GM18873 (cell line): Measurements from ENCODE around the gene ZNF846.
"Not testable (repeated sequence)": the region's sequence is repeated elsewhere in the genome, so short reads cannot be mapped to it uniquely, and the experiment has no call there.

Source experiments
- ATAC-seq: cut with Tn5 transposase; IDR thresholded peaks from one replicate; pipeline ENCODE4 v1.9.1; 2021; ENCODE audit warnings: mild to moderate bottlenecking, moderate library complexity, moderate number of reproducible peaks; ENCODE audit not compliant: unreplicated experiment, low FRiP score

ZNF846 gene

DNA sequence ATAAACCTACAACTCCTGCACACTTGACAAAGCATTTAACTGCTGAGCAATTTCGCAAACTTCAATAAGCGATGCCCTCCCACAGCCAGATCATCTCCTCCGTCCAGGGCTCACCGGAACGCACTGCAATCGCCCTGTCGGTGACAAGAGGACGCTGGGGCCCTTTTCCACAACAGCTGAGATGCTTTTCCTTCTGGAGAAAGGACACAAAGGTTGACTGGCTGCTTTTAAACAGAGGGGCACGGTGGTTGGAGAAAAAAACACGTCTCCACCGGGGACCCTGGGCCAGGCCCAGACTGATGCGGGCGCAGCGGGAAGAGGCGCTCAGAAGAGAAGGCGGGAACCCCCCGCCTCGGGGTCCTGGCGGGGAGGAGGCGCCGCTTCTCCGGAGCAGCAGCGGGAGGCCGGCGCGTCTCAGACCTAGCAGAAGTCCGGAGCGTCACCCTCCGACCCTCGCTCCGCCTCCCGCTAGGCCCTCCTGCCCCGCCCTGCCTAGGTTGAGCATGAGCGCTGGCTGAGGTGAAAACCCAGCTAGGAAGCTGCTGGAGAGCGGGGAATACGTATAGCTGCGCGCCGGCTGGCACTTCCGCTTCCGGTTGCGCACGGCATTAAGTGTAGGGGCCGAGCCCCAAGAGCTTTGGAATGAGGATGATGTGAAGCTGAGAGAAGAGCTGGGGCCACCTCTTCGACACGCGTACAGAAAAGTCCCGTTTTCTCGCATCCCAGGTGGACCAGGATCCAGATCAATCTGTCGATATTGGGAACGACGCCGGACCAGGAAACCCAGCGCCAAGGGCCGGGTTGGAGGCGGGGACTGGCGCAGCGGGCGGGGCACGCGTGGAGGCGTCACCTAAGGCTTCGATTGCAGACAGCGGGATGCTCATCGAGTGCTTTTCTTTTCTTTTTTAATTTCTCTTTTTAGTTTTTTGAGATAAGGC, at the start of gene ZNF846:
Gene ZNF846 (minus strand): TSS at position 564 of the 938 bp plus-strand sequence. CDS start 3,788 bp downstream, outside the sequence.
- peak; percentile 93 for ATAC-seq

DNA sequence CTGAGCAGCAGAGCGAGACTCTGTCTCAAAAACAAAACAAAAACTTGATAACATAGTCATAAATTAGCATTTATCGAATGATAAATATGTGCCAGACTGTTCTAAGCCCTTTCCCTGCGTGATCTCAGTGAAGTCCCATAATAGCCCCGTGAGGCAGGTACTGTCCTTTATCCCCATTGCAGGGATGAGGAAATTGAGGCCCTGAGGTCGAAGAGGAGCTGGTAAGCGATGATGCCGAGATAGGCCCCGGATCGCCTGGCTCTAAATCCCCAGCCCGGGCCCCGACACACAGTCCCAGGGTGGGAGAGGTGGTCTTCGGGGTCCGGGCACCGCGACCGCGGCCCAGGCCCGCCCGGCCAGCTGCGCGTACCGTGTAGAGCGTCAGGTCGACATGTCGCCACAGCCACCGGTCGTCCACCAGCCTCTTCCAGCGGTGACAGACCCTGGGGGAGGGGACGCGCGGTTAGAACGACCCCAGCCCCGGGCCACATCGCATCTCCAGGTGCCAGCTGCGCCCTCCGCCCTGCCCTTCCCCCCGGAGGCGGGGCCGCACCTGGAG, 49.7 kb upstream of the ZNF846 start:
- ATAC-seq = no peak

GRCh38 chr19:9811139-9811538, 42.6 kb upstream of the ZNF846 start:
- no peak for ATAC-seq

- ATAC-seq = no peak
Measured at GRCh38 chr19:9808855-9809824, 40.6 kb upstream of the ZNF846 start.

DNA sequence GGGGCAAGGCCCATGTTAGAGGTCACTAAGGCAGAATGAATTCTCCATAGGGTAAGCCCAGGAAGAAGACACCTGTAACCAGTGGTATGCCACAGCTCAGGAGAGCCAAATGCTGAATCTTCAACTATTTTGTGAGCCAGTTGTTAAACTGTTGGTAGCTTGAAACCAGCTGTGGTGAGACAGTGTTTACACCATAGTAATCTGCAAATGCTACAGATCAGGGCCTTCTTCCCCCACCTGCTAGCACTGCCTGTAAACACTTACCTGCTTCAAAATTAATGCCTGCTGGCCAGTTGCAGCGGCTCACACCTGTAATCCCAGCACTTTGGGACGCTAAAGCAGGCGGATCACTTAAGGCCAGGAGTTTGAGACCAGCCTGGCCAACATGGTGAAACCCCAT, 38.3 kb upstream of the ZNF846 start:
- ATAC-seq = no peak

DNA sequence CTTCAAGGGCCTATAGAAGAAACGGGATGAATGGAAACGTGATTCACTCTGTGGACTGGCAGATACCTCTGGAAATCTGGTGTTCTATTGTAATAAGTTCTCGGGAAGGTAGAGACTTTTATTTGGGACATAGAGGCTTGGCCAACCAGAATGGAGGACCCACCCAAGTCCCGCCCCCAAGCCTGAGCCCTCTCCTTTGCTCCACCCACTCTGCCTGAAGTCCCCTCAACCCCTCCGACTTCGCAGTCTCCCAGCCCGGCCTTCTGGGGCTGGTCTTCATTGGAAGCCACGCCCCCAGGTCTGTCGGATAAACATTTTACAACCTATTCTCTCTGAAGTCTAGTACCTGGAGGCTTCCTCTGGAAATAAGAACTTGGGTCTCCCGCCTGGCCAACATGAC, 33.4 kb upstream of the ZNF846 start:
- no peak for ATAC-seq

DNA sequence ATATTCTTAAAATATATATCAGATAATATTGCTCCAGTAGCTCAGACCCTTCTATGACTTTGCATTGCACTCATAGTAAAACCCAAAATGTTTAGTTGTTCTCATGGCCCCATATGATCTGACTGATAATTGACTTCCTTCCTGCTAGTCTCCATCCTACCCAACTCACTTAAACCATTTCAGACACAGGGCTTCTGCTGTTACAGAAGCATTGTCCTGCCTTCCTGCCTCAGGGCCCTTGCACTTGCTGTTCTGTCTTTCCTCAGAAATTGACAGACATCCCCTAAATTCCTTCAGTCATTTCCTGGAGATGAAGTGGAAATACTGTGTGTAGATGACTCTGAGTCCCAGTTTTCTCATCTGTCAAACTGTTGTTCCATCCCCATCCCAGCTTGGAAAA, 30.6 kb upstream of the ZNF846 start:
- ATAC-seq = no peak

GRCh38 chr19:9797871-9798270, 29.3 kb upstream of the ZNF846 start:
- no peak for ATAC-seq

GRCh38 chr19:9796113-9796773, 27.7 kb upstream of the ZNF846 start:
- peak; percentile 49 for ATAC-seq

DNA sequence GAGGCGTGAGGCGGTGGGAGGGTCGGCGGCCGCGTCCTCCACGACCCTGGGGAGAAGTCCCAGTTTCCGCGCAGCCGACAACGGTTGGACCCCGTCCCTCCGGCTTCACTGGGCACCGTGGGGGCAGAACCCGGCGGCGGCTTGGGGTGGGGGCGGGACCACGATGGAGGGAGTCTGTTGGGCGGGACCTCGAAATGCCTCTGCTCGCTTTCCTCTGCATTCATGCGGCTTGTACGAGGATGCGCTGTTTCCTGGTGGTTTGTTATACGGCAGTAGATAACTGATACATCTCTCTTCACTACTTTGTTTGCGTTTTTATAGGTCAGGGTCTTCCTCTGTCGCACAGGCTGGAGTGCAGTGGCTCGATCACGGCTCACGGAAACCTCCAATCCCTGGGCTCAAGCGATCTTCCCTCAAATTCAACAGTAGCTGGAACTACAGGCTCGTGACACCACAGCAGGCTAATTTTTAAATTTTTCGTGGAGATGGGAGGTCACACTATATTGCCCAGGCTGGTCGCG, 24.6 kb upstream of the ZNF846 start:
- ATAC-seq = no peak

GRCh38 chr19:9792206-9793070, 23.9 kb upstream of the ZNF846 start:
- no peak for ATAC-seq

GRCh38 chr19:9791552-9792205, 23.1 kb upstream of the ZNF846 start:
- no peak for ATAC-seq

DNA sequence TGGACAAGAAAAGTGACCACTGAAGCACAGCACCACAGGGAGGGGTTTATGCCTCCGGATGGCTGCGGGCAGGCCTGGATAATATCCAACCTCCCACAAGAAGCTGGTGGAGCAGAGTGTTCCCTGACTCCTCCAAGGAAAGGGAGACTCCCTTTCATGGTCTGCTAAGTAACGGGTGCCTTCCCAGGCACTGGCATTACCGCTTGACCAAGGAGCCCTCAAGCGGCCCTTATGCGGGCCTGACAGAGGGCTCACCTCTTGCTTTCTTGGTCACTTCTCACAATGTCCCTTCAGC, 22.5 kb upstream of the ZNF846 start:
- not testable (repeated sequence) for ATAC-seq

DNA sequence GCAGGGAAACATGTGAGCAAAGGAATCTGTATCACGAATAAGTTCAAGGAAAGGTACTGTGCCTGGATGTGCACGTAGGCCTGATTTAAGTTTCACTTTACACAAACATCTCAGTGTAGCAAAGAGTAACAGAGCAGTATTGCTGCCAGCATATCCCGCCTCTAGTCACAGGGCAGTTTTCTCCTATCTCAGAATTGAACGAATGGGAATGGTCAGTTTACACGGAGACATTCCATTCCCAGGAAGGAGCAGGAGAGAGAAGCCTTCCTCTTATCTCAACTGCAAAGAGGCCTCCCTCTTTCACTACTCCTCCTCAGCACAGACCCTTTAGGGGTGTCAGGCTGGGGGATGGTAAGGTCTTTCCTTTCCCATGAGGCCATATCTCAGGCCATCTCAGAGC, 21.0 kb upstream of the ZNF846 start:
- ATAC-seq = not testable (repeated sequence)

DNA sequence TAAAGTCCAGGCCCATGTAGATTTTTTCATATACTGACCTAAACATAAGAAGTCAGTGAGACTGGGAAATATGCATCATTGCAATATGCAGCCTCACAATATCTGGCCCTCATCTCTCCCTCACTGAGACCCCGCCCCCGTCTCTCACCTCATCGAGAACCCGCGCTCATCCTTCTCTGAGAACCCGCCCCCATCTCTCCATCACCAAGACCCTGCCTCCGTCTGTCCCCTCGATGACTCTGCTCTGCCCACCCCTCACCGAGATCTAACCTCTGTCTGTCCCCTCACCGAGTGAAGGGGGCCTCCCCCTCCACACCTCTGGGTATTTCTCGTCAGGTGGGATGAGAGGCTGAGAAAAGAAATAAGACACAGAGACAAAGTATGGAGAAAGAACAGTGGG, 20.5 kb upstream of the ZNF846 start:
- ATAC-seq = no peak

GRCh38 chr19:9788604-9789003, 20.1 kb upstream of the ZNF846 start:
- not testable (repeated sequence) for ATAC-seq

DNA sequence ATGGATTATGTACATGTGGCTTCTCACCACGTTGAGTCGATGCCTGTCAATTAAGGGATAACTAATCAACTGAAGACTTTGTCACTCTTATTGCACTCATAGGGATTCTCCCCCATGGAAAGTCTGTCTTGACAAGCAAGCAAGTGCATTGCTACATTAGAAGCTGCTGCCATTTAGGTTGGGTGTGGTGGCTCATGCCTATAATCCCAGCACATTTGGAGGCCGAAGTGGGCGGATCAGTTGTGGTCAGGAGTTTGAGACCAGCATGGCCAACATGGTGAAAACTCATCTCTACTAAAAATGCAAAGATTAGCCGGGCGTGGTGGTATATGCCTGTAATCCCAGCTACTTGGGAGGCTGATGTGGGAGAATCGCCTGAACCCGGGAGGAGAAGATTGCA, 18.3 kb upstream of the ZNF846 start:
- ATAC-seq = no peak

DNA sequence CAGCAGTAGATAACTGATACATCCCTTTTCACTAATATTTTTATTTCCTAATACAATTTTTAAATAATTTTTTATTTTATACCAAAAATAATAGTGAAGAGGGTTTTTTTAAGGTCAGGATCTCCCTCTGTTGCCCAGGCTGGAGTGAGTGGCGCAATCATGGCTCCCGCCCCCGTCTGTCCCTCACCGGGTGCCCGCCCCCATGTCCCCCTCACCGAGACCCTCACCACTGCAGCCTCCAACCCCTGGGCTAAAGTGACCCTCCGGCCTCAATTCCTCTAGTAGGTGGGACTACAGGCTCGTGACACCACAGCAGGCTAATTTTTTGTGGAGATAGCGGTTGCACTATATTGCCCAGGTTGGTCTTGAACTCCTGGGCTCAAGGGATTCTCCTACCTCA, 17.8 kb upstream of the ZNF846 start:
- ATAC-seq = no peak
